DMS153 (cell line): ENCODE results near the gene MPO.

Source experiments
- DNase-seq: peaks from one replicate; lab custom pipeline; 2025; lab: John Stamatoyannopoulos, UW

The MPO gene

DNA sequence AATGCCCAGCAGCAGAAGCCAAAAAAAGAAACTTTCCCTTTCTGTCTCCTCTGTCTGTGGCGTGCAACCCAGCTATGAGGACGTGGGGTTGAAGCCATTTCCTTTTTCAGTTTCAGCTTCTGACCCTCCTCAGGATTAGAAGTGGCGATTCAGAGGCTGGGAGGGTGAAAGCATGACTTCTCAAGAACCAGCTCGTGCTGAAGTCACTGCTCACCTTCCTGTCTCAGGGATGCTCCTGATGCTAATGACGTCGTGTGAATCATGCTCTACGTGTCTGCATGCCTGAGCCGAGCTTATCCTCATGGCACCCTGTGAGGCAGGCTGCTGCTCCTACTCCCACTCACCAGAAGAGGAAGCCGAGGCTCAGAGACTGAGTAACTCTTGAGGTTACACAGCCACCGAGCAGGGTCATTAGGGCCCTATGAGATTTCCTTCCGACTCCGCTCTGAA lies 48.0 kb downstream of the MPO start:
- no peak for DNase-seq

GRCh38 chr17:58231641-58232040 lies 49.1 kb downstream of the MPO start:
- DNase-seq, result no peak

DNA sequence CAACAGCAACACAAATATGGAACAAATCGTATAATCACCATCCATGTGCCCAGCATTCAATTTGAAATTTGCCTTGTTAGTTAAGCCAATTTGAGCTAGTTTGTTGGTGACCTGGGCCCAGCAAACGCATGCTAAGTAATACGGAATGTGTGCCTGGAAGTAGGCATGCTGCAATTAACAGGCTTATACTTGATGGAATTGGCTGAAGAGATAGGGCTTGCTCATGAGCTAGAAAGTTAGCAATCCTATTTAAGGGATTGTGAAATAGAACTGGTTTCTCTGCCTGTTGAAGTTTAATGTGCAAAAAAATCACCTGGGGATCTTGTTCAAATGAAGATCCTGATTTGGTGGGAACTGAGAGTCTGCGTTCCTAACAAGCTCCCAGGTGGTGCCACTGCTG lies 50.9 kb downstream of the MPO start:
- DNase-seq, result no peak

GRCh38 chr17:58229384-58229783 lies 51.4 kb downstream of the MPO start:
- no peak for DNase-seq

DNA sequence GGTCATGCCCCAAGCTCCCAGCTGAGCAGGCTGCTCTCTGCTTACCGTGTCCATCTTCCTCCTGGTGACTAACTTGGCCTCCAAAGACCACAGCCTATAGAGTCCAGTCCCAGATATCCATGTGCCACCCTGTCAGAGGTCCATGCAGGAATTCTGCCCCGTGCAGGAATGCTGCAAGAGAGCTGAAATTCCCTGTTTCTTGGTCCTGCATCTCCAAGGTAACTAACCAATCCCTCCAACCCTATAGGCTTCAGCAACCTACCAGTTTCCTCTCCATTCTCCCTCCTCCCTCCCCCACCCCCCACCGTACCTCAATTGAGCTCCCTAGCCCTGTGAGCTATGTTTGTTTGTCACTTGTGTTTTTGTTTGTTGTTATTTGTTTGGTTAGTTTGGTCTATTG lies 52.1 kb downstream of the MPO start:
- no peak for DNase-seq

DNA sequence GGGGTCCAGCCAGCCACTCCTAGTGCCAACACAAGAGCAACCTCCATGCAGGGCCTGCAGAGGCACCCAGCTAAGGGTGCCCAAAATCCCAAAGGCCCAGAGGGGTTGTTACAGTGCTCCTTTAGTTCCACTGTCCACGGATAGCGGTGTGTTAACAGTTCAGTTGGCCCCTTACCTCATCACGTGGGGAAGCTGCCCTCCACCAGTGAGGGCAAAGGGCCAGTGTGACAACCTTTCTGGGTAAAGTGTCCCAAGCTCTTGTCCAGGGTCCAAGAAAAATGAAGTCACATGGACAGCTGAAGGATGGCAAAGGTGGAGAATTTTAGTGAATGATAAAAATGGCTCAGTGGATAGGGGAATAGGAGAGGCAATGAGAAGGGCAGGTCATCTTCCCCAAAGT lies 53.0 kb downstream of the MPO start:
- no peak for DNase-seq

DNA sequence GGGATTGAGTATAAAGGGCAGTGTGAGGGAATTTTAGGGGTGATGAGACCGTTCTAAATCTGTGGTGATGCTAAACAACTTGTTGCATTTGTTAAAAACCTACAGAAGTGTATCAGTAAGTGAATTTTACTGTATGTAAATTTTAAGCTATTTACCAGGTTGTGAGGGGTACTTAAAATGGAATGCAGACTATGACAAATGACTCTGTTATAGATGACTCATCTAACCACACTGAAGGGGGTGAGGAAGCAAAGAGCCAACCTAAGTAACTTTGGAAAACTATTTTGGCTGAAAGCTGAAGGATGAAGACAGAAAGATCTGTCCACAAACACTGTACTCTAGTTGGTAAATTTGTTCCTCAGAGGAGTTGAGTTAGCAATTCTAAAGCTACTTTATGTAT lies 56.4 kb downstream of the MPO start:
- DNase-seq, result no peak
